ENCODE results near the gene DBT. TPM values are rescaled to one million over a fixed set of nuclear protein-coding genes. Genes with fewer than 3 reads are reported as not detected.

The DBT gene
- total RNA-seq = 2.3 and 7.2 TPM in 2 replicates

DNA sequence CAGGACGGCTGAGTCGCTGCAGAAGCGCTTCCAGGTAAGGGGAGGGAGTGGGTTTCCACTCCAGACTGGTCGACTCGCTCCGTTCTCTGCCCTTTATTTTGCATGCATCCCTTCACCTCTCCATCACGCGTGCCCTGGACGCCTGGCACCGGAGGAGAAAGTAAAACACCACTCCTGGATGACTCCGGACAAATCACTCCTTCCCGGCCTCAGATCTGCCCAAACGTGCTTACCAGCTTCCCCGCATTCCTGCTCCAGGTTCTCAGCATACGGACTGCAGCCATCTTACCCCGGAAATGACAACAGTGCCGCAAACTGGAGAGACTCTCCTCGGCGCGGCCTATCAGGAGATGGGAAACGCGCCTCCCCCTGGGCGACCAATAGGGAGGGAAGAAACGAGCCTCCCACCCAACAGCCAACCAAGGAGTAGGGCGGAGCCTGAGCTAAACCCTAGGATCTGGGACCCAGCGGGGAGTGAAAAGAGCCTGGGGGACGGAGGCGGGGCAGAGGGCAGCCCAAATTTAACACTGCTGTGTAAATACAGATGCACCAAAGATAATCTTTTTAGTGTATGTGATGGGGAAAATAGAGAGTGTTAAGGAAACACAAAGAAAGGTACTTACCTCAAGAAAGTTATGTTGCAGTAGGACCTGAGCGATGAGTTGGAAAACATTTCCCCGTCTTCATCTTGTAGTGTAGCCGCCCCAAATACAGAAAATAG lies at the start of gene DBT:
Gene DBT (minus strand): TSS at position 298 of the 721 bp plus-strand sequence. CDS start 14 bp downstream, at position 284.

GRCh38 chr1:100265931-100266740 lies 16.5 kb upstream of the DBT start, which contains the start of gene RTCA:
TSS of gene RTCA (plus strand) at chr1:100266216. CDS start at chr1:100266376, 160 bp downstream.

GRCh38 chr1:100178091-100178490 lies 71.5 kb downstream of the DBT start, which contains the start of gene LRRC39:
TSS of gene LRRC39 (minus strand) at chr1:100178256. CDS start at chr1:100168516, 9,740 bp downstream.

Other genes starting within 250 kb of the DBT start
- 2.4 and 3.5 TPM in 2 replicates for gene SASS6, start 116.9 kb downstream of the DBT start, total RNA-seq
- 8.3 and 18.1 TPM in 2 replicates for gene TRMT13, start 116.7 kb downstream of the DBT start, total RNA-seq
- 0.16 and 0.19 TPM in 2 replicates for gene LRRC39, start 71.6 kb downstream of the DBT start, total RNA-seq
- gene RTCA, start 16.4 kb upstream of the DBT start, total RNA-seq = 33.8 and 39.9 TPM in 2 replicates
- 15.7 and 18.1 TPM in 2 replicates for gene CDC14A, start 102.7 kb upstream of the DBT start, total RNA-seq